Smooth muscle cell (in vitro differentiated cells): Measurements from ENCODE around the gene SPRR2D. TPM values are rescaled to one million over a fixed set of nuclear protein-coding genes. Genes with fewer than 3 reads are reported as not detected.

Source experiments
- DNase-seq: peaks from one replicate; lab custom pipeline; 2025; ENCODE audit not compliant: unreplicated experiment; lab: John Stamatoyannopoulos, UW
- H2AFZ ChIP-seq: fragments of 200-600 bp; sonication (generic); 2 replicates; pipeline ENCODE4 v1.6.0; 2016; ENCODE audit warnings: antibody characterized with exemption, low read depth, mild to moderate bottlenecking
- H3F3A ChIP-seq: fragments of 200-600 bp; sonication (generic); 2 replicates; pipeline ENCODE4 v1.6.0; 2017; ENCODE audit warnings: antibody characterized with exemption, low read depth
- H3K27ac ChIP-seq: fragments of 200-600 bp; sonication (generic); 2 replicates; pipeline ENCODE4 v1.5.1; 2016; ENCODE audit warnings: low read depth, mild to moderate bottlenecking
- H3K27me3 ChIP-seq: fragments of 200-600 bp; sonication (generic); 2 replicates; pipeline ENCODE4 v1.6.1; 2016; ENCODE audit warnings: low read depth, mild to moderate bottlenecking
- H3K36me3 ChIP-seq: fragments of 200-600 bp; sonication (generic); 2 replicates; pipeline ENCODE4 v1.5.1; 2016; ENCODE audit warnings: low read depth
- H3K4me1 ChIP-seq: fragments of 200-600 bp; sonication (generic); 2 replicates; pipeline ENCODE4 v1.5.1; 2016; ENCODE audit warnings: low read depth
- H3K4me2 ChIP-seq: fragments of 200-600 bp; sonication (generic); 2 replicates; pipeline ENCODE4 v1.6.0; 2016; ENCODE audit warnings: mild to moderate bottlenecking
- H3K4me3 ChIP-seq: fragments of 200-600 bp; sonication (generic); 2 replicates; pipeline ENCODE4 v1.5.1; 2016; ENCODE audit warnings: mild to moderate bottlenecking
- H3K79me2 ChIP-seq: fragments of 200-600 bp; sonication (generic); 2 replicates; pipeline ENCODE4 v1.6.0; 2016; ENCODE audit warnings: low read depth, mild to moderate bottlenecking
- H3K9ac ChIP-seq: fragments of 200-600 bp; sonication (generic); 2 replicates; pipeline ENCODE4 v1.6.0; 2016; ENCODE audit warnings: low read depth
- H3K9me3 ChIP-seq: fragments of 200-600 bp; sonication (generic); replicated peaks from 2 replicates; pipeline ENCODE4 v1.5.1; 2016; ENCODE audit warnings: low read depth
- H4K20me1 ChIP-seq: fragments of 200-600 bp; sonication (generic); 2 replicates; pipeline ENCODE4 v1.6.0; 2016; ENCODE audit warnings: low read depth
- WGBS: methylation state at CpG from one replicate; pipeline ENCODE4 v1.1.7; 2016; ENCODE audit warnings: low lambda C conversion rate; 5-methylcytosine and 5-hydroxymethylcytosine counted together
- polyA plus RNA-seq: library from polyadenylated mRNA; unstranded; fragments of >200 nt; fragmentation: Nextera tagmentation; extraction: Ambion mirVana; gene quantifications from 2 replicates; pipeline ENCODE4 v1.2.1, GENCODE V29; 2016
- total RNA-seq: library from RNA; depleted of rRNA; stranded (reverse); fragments of >200 nt; gene quantifications from 2 replicates; pipeline ENCODE4 v1.2.3, GENCODE V29; 2014
- TF ChIP-seq, protein P1 (sequence below): fragments of 200-600 bp; sonication (generic); IDR thresholded peaks from 2 replicates; pipeline ENCODE4 v1.5.1; 2017; ENCODE audit warnings: borderline replicate concordance, mild to moderate bottlenecking, antibody characterized with exemption; ENCODE audit not compliant: insufficient read depth, poor library complexity, severe bottlenecking

The SPRR2D gene
- total and polyA plus RNA-seq, 2 experiments from 2014 or later: 12.4 to 16.9 TPM

DNA sequence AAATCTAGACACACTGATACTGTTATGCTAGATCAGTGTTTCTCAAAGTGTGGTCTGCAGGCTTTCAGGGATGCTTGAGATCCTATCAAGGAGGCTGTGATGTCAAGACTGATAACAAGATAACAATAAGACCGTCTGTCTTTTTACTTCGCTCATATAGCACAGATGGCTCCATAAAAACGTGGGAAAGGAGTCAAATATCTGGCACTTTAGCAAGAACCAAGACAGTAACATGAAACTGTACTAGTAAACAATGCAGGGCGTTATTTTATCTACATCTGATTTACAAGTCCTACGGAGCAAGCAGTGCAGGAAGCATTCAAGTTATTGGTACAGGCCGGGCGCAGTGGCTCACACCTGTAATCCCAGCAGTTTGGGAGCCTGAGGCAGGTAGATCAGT is 43.0 kb downstream of the SPRR2D start:
- Histone ChIP-seq H3K9me3 (no peaks in the 10 kb centered on the region), H3K9ac (no peak overlapping the region), H3K79me2 (no peaks in the 10 kb centered on the region)

DNA sequence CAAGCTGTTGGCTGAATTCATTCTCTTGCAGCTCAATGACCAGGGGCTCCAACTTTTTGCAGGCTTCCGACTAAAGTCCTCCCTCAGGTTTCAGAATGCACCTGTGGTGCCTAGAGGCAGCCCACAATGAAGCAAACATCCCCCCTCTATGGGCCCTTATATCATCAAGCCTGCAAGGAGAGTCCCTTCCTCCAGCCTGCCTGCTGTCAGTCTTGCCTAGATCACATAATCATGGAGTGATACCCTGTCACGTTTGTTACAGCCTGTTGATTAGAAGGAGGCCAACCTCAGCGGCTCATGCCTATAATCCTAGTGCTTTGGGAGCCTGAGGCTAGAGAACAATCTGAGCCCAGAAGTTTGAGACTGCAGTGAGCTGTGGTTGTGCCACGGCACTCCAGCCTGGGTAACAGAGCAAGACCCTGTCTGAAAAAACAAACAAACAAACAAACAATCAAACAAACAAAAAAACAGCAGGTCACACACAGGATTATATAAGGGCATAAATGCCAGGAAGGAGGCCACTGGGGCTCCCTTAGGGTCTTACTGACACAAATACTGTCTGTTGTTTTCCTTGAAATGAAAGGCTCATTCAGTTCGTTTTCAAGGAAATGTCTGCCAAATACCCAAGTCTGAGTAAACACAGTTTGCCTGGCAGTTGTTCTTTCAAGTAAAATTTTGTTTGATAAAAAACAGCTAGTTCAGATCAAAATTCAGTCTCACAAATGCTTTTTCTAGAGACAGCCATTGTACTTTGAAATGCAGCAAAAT is 44.1 kb downstream of the SPRR2D start:
- no peaks in the 10 kb centered on the region for H4K20me1 ChIP-seq
- no peaks in the 10 kb centered on the region for H3K4me1 ChIP-seq
- no peaks in the 10 kb centered on the region for H3K27me3 ChIP-seq
- no peak overlapping the region for H3K9ac ChIP-seq
- H3K27ac ChIP-seq: no peak overlapping the region
- H3F3A ChIP-seq: no peaks in the 10 kb centered on the region
- DNase-seq: no peak
- H3K36me3 ChIP-seq: no peaks in the 10 kb centered on the region
- 42% methylated on average over 5 of the region's 5 CpGs for WGBS
- no peak overlapping the region for H2AFZ ChIP-seq
- TF ChIP-seq, protein P1, sequence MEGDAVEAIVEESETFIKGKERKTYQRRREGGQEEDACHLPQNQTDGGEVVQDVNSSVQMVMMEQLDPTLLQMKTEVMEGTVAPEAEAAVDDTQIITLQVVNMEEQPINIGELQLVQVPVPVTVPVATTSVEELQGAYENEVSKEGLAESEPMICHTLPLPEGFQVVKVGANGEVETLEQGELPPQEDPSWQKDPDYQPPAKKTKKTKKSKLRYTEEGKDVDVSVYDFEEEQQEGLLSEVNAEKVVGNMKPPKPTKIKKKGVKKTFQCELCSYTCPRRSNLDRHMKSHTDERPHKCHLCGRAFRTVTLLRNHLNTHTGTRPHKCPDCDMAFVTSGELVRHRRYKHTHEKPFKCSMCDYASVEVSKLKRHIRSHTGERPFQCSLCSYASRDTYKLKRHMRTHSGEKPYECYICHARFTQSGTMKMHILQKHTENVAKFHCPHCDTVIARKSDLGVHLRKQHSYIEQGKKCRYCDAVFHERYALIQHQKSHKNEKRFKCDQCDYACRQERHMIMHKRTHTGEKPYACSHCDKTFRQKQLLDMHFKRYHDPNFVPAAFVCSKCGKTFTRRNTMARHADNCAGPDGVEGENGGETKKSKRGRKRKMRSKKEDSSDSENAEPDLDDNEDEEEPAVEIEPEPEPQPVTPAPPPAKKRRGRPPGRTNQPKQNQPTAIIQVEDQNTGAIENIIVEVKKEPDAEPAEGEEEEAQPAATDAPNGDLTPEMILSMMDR: no peak
- H3K79me2 ChIP-seq: no peaks in the 10 kb centered on the region
- H3K9me3 ChIP-seq: no peaks in the 10 kb centered on the region
- no peak overlapping the region for H3K4me2 ChIP-seq
- no peak overlapping the region for H3K4me3 ChIP-seq

More for the DNA sequence above, 43.0 kb downstream of the SPRR2D start:
- no peaks in the 10 kb centered on the region for H3K36me3 ChIP-seq
- H3K4me2 ChIP-seq: no peak overlapping the region
- no peak for DNase-seq
- H3K4me1 ChIP-seq: no peaks in the 10 kb centered on the region
- H3F3A ChIP-seq: no peaks in the 10 kb centered on the region
- TF ChIP-seq, protein P1: no peak
- no peaks in the 10 kb centered on the region for H3K27me3 ChIP-seq
- H3K27ac ChIP-seq: no peak overlapping the region
- H2AFZ ChIP-seq: no peak overlapping the region
- H4K20me1 ChIP-seq: no peaks in the 10 kb centered on the region
- H3K4me3 ChIP-seq: no peak overlapping the region
- 52% methylated on average over 7 of the region's 7 CpGs for WGBS

- no peak overlapping the region for H3K4me3 ChIP-seq
- DNase-seq: no peak
- H3K27ac ChIP-seq: no peak overlapping the region
- H3K79me2 ChIP-seq: no peaks in the 10 kb centered on the region
- 26% methylated on average over 1 of the region's 1 CpG for WGBS
- H3K27me3 ChIP-seq: no peaks in the 10 kb centered on the region
- no peak overlapping the region for H3K9ac ChIP-seq
- H3K9me3 ChIP-seq: no peaks in the 10 kb centered on the region
- H3F3A ChIP-seq: no peaks in the 10 kb centered on the region
- no peaks in the 10 kb centered on the region for H3K4me1 ChIP-seq
- TF ChIP-seq, protein P1: no peak
- H3K36me3 ChIP-seq: no peaks in the 10 kb centered on the region
- no peak overlapping the region for H3K4me2 ChIP-seq
- no peaks in the 10 kb centered on the region for H4K20me1 ChIP-seq
- no peak overlapping the region for H2AFZ ChIP-seq
These were observed 45.1 kb downstream of the SPRR2D start for GRCh38 chr1:152995842-152996241.

- Histone ChIP-seq H3K4me1 (no peaks in the 10 kb centered on the region), H4K20me1 (no peaks in the 10 kb centered on the region), H3K4me3 (no peak overlapping the region), H3K4me2 (no peak overlapping the region), H3K27ac (no peak overlapping the region), H2AFZ (no peak overlapping the region), H3K79me2 (no peaks in the 10 kb centered on the region), H3F3A (no peaks in the 10 kb centered on the region), H3K36me3 (no peaks in the 10 kb centered on the region), H3K9me3 (no peaks in the 10 kb centered on the region), H3K27me3 (no peaks in the 10 kb centered on the region), H3K9ac (no peak overlapping the region)
- WGBS: 71% methylated on average over 6 of the region's 6 CpGs
- DNase-seq: no peak
- TF ChIP-seq, protein P1: no peak
These were observed 47.7 kb downstream of the SPRR2D start for GRCh38 chr1:152993186-152993585.
